C1 segment of cervical spinal cord (tissue), 14 donors: ENCODE results near the gene PNPLA7.
"Not testable (repeated sequence)": the region's sequence is repeated elsewhere in the genome, so short reads cannot be mapped to it uniquely, and the experiment has no call there.

Experiments used
- DNase-seq, 14 donors: peaks; one replicate each; lab custom pipeline; 2025; lab: John Stamatoyannopoulos, UW

PNPLA7 gene

GRCh38 chr9:137422604-137423513, 127.3 kb downstream of the PNPLA7 start, which contains the start of the genes EXD3 and NOXA1:
TSS of gene EXD3 (minus strand) at chr9:137423162. CDS start at chr9:137395357, 27,805 bp downstream.
TSS of gene NOXA1 (plus strand) at chr9:137423393. CDS start at chr9:137423530, 137 bp downstream.
- peak in 13 of 14 donors; percentile 54 to 93 (median 80) for DNase-seq

- no peak for DNase-seq
Observed at GRCh38 chr9:137421838-137422603, 128.2 kb downstream of the PNPLA7 start.

- peak in 2 of 14 donors; percentile 17 to 44 for DNase-seq
Observed at GRCh38 chr9:137417161-137418021, 132.8 kb downstream of the PNPLA7 start.

GRCh38 chr9:137416563-137417151, 133.5 kb downstream of the PNPLA7 start:
- no peak for DNase-seq

GRCh38 chr9:137416006-137416562, 134.1 kb downstream of the PNPLA7 start:
- no peak for DNase-seq

- no peak for DNase-seq
Observed at GRCh38 chr9:137415451-137415850, 134.8 kb downstream of the PNPLA7 start.

- DNase-seq: no peak
Observed at GRCh38 chr9:137412431-137412830, 137.8 kb downstream of the PNPLA7 start.

- DNase-seq: peak in 2 of 14 donors; percentile 4 to 29
Observed at GRCh38 chr9:137411645-137412380, 138.4 kb downstream of the PNPLA7 start.

GRCh38 chr9:137411260-137411644, 138.9 kb downstream of the PNPLA7 start:
- no peak for DNase-seq

- DNase-seq: no peak
Observed at GRCh38 chr9:137410891-137411249, 139.3 kb downstream of the PNPLA7 start.

GRCh38 chr9:137410236-137410890, 139.8 kb downstream of the PNPLA7 start:
- not testable (repeated sequence) for DNase-seq
